GM12878 (cell line): Measurements from ENCODE around the gene MTMR6. TPM values are rescaled to one million over a fixed set of nuclear protein-coding genes. Genes with fewer than 3 reads are reported as not detected.

Experiments
- ATAC-seq: fragments of 200-7000 bp; cut with Tn5 transposase; 3 replicates; pipeline ENCODE4 v1.9.1; 2020; ENCODE audit warnings: mild to moderate bottlenecking, moderate library complexity
- BruUV-seq: library from RNA; stranded (reverse); fragments of 400-500 nt; replicated peaks from 2 replicates; lab custom pipeline; 2021; lab: Mats Ljungman, UMichigan
- CTCF ChIA-PET: fragments of 300-600 bp; sonication (Branson Sonifier 250); formaldehyde crosslinking; extraction: SDS; loops from one replicate; lab custom pipeline; 2021; ENCODE audit warnings: inconsistent platforms; lab: Yijun Ruan, JAX
- POLR2A ChIA-PET: fragments of 350-600 bp; formaldehyde crosslinking; extraction: SDS; loops from one replicate; lab custom pipeline; 2021; ENCODE audit warnings: inconsistent platforms; lab: Charles Lee
- RAD21 ChIA-PET: fragments of 300-600 bp; sonication (Branson Sonifier 250); formaldehyde crosslinking; loops from one replicate; lab custom pipeline; 2023; ENCODE audit warnings: antibody characterized with exemption; ENCODE audit not compliant: unreplicated experiment; lab: Charles Lee
- SMC1A ChIA-PET: fragments of 300-600 bp; sonication (Branson Sonifier 250); formaldehyde crosslinking; loops from one replicate; lab custom pipeline; 2023; ENCODE audit not compliant: unreplicated experiment, uncharacterized antibody; lab: Charles Lee
- DNase-seq: peaks from one replicate; pipeline ENCODE4 v3.0.0-alpha.2; 2011; ENCODE audit warnings: low read depth, low spot score
- FAIRE-seq: peaks from 3 replicates; lab custom pipeline; 2011; peaks lifted over from hg19 to GRCh38; lab: Jason Lieb, UNC
- H2AFZ ChIP-seq: 2 replicates; pipeline ENCODE4 v1.6.0; 2011; ENCODE audit warnings: low read depth, low read length, control low read depth; ENCODE audit not compliant: control insufficient read depth
- H3K27ac ChIP-seq: 2 replicates; pipeline ENCODE4 v1.5.1; 2011; ENCODE audit warnings: control low read depth; ENCODE audit not compliant: control insufficient read depth, insufficient read depth
- H3K27me3 ChIP-seq, 2 experiments: replicated peaks in 1 of 2; 2 replicates each; pipeline versions ENCODE4 v1.6.0 to v1.6.1; 2011; ENCODE audit warnings: low read length in 1 of 2; ENCODE audit not compliant: control insufficient read depth in 2 of 2, insufficient read depth in 2 of 2
- H3K36me3 ChIP-seq, 2 experiments: 2 replicates each; pipeline ENCODE4 v1.5.1; 2011; ENCODE audit warnings: low read length in 1 of 2; ENCODE audit not compliant: control insufficient read depth in 2 of 2, insufficient read depth in 2 of 2
- H3K4me1 ChIP-seq: 2 replicates; pipeline ENCODE4 v1.6.1; 2011; ENCODE audit warnings: mild to moderate bottlenecking, low read length, moderate library complexity, mixed read lengths; ENCODE audit not compliant: control insufficient read depth, insufficient read depth
- H3K4me2 ChIP-seq: 2 replicates; pipeline ENCODE4 v1.6.0; 2011; ENCODE audit warnings: control low read depth; ENCODE audit not compliant: control insufficient read depth, insufficient read depth
- H3K4me3 ChIP-seq: fragments of 200-600 bp; sonication (generic); 2 replicates; pipeline ENCODE4 v1.5.1; 2016
- H3K79me2 ChIP-seq: 2 replicates; pipeline ENCODE4 v1.6.0; 2011; ENCODE audit warnings: low read length; ENCODE audit not compliant: control insufficient read depth, insufficient read depth
- H3K9ac ChIP-seq: 2 replicates; pipeline ENCODE4 v1.8.0; 2011; ENCODE audit warnings: low read length, control low read depth, mixed read lengths; ENCODE audit not compliant: control insufficient read depth, insufficient read depth
- H3K9me3 ChIP-seq: replicated peaks from 3 replicates; pipeline ENCODE4 v1.5.1; 2011; ENCODE audit warnings: mild to moderate bottlenecking, low read length; ENCODE audit not compliant: control insufficient read depth, insufficient read depth
- H4K20me1 ChIP-seq: 2 replicates; pipeline ENCODE4 v1.6.0; 2011; ENCODE audit not compliant: control insufficient read depth, insufficient read depth
- BHLHE40 ChIP-seq, 2 experiments: fragments of 450-650 bp in 1 of 2; IDR thresholded peaks; 2 replicates each; pipeline ENCODE4 v1.6.1; 2011 to 2017; ENCODE audit warnings: low read depth in 2 of 2, borderline replicate concordance in 1 of 2, improper control_type of control experiment in 1 of 2, low read length in 1 of 2, mild to moderate bottlenecking in 1 of 2
- FOXK2 ChIP-seq: fragments of 450-650 bp; IDR thresholded peaks from 2 replicates; pipeline ENCODE4 v1.6.1; 2017; ENCODE audit warnings: mild to moderate bottlenecking, moderate library complexity
- GATAD2B ChIP-seq: fragments of 450-650 bp; conservative IDR thresholded peaks from 2 replicates; pipeline ENCODE4 v1.6.1; 2017; ENCODE audit warnings: low read depth, mild to moderate bottlenecking, moderate library complexity
- LARP7 ChIP-seq: fragments of 450-650 bp; IDR thresholded peaks from 2 replicates; pipeline ENCODE4 v1.6.1; 2017; ENCODE audit warnings: mild to moderate bottlenecking
- PAX5 ChIP-seq: IDR thresholded peaks from 2 replicates; pipeline ENCODE4 v1.6.1; 2011; ENCODE audit warnings: low read depth, low read length, borderline replicate concordance
- RCOR1 ChIP-seq: conservative IDR thresholded peaks from 2 replicates; pipeline ENCODE4 v1.6.1; 2012; ENCODE audit warnings: low read depth, low read length, improper control_type of control experiment
- RELB ChIP-seq: fragments of 450-650 bp; IDR thresholded peaks from 2 replicates; pipeline ENCODE4 v1.6.1; 2017; ENCODE audit warnings: low read depth, mild to moderate bottlenecking, moderate library complexity
- TCF3 ChIP-seq: IDR thresholded peaks from 2 replicates; pipeline ENCODE4 v1.6.1; 2012; ENCODE audit warnings: low read depth, mild to moderate bottlenecking, low read length, borderline replicate concordance; ENCODE audit not compliant: insufficient read depth
- ZBTB11 ChIP-seq: fragments of 450-650 bp; formaldehyde crosslinking; IDR thresholded peaks from 2 replicates; pipeline ENCODE4 v1.5.0; 2022; ENCODE audit warnings: mild to moderate bottlenecking, missing genetic modification characterization
- ZSCAN29 ChIP-seq: fragments of 450-650 bp; IDR thresholded peaks from 2 replicates; pipeline ENCODE4 v1.6.1; 2017; ENCODE audit warnings: mild to moderate bottlenecking, moderate library complexity
- ZZZ3 ChIP-seq: IDR thresholded peaks from 2 replicates; pipeline ENCODE4 v1.6.1; 2011; ENCODE audit warnings: low read depth; ENCODE audit not compliant: control insufficient read depth, insufficient read length
- WGBS: methylation state at CpG from one replicate; pipeline ENCODE4 v1.1.6; 2016; ENCODE audit warnings: low lambda C conversion rate; ENCODE audit not compliant: insufficient replicate concordance, insufficient coverage; ENCODE audit errors: missing lambda C conversion rate; 5-methylcytosine and 5-hydroxymethylcytosine counted together
- in situ Hi-C: fragments of 300-500 bp; cut with MboI; formaldehyde crosslinking; loops from 9 replicates; pipeline ENCODE4 v1.14.3; 2018; ENCODE audit warnings: mixed read lengths
- intact Hi-C: fragments of 100-400 bp; cut with micrococcal nuclease; formaldehyde crosslinking; loops from one replicate; pipeline ENCODE4 v1.14.2; 2022; ENCODE audit not compliant: unreplicated experiment
- polyA plus RNA-seq, 11 experiments: library from polyadenylated mRNA; depleted of rRNA in 4 of 11; unstranded in 6 of 11; stranded (reverse) in 5 of 11; fragments of >200 nt; fragmentation: Nextera tagmentation in 4 of 11; fragmentation: Illumina TruSeq in 1 of 11; extraction: Ambion mirVana in 4 of 11; extraction: Trizol in 1 of 11; gene quantifications; 1 replicate in 1 of 11; 2 replicates in 10 of 11; pipeline versions ENCODE4 v1.2.1 to v1.2.3, GENCODE V29; 2011 to 2016; ENCODE audit warnings: inconsistent platforms in 2 of 11, missing spikeins in 2 of 11, low read depth in 1 of 11
- total RNA-seq, 4 experiments: library from RNA; depleted of rRNA in 3 of 4; stranded (reverse); fragments of >200 nt in 3 of 4; fragmentation: Illumina TruSeq in 1 of 4; extraction: Trizol in 1 of 4; gene quantifications; 2 replicates each; pipeline versions ENCODE4 v1.2.1 to v1.2.3, GENCODE V29; 2013 to 2021
- TF ChIP-seq, protein P1 (sequence below): fragments of 150-350 bp; IDR thresholded peaks from 2 replicates; pipeline ENCODE4 v1.6.1; 2016; ENCODE audit warnings: low read depth, low read length
- TF ChIP-seq, protein P2 (sequence below): fragments of 450-650 bp; IDR thresholded peaks from 2 replicates; pipeline ENCODE4 v1.6.1; 2017; ENCODE audit warnings: antibody characterized with exemption, mild to moderate bottlenecking, moderate library complexity

MTMR6 gene
- total and polyA plus RNA-seq, 10 of the 15 experiments (the other 5 are each of a cell fraction or from before 2014, with no cell fraction given), result 9.8 to 24.2 (median 16.0) TPM

GRCh38 chr13:25324100-25324499 is 36.8 kb upstream of the MTMR6 start:
- Histone ChIP-seq H3K9ac (no peak overlapping the region), H3K4me3 (no peak overlapping the region), H3K27me3 (no peaks in the 10 kb centered on the region), H3K9me3 (no peaks in the 10 kb centered on the region), H3K36me3 (peaks cover 0 to 13% of the 10 kb centered on the region in 2 experiments; a peak in 2 of 4 replicates), H2AFZ (no peak overlapping the region), H3K4me2 (no peak overlapping the region), H3K27ac (no peak overlapping the region), H3K79me2 (no peaks in the 10 kb centered on the region), H3K4me1 (no peaks in the 10 kb centered on the region), H4K20me1 (no peaks in the 10 kb centered on the region)
- BruUV-seq, result no TSS peak
- DNase-seq, result no peak
- WGBS, result 97% methylated on average over 2 of the region's 2 CpGs
- no peak for FAIRE-seq
- in situ Hi-C loops (no loop called here), intact Hi-C loops (no loop called here)
- no peak for ATAC-seq
- POLR2A ChIA-PET, result no interaction called here
- CTCF ChIA-PET, result interaction anchor here (0.6 to 1.3 kb wide), 3 partner anchors 9 to 41 kb away, joined by 3 to 5 read pairs (median 3); no protein-coding TSS in a partner anchor
- SMC1A ChIA-PET, result interaction anchor here (1.7 kb wide), 1 partner anchor 21 kb away, joined by 4 read pairs; no protein-coding TSS in a partner anchor
- RAD21 ChIA-PET, result no interaction called here
- TF ChIP-seq ZSCAN29 (no peak), GATAD2B (no peak), ZBTB11 (CRISPR knock-in tag) (no peak), TCF3 (no peak), LARP7 (no peak), ZZZ3 (no peak), FOXK2 (no peak), RCOR1 (no peak), BHLHE40 (IDR thresholded peaks at IDR 0.05; ENCODE audit: borderline replicate concordance in 1 of 2, low read depth in 2 of 2, low read length in 1 of 2) (no peak), RELB (no peak), PAX5 (no peak)
- TF ChIP-seq, protein P1, sequence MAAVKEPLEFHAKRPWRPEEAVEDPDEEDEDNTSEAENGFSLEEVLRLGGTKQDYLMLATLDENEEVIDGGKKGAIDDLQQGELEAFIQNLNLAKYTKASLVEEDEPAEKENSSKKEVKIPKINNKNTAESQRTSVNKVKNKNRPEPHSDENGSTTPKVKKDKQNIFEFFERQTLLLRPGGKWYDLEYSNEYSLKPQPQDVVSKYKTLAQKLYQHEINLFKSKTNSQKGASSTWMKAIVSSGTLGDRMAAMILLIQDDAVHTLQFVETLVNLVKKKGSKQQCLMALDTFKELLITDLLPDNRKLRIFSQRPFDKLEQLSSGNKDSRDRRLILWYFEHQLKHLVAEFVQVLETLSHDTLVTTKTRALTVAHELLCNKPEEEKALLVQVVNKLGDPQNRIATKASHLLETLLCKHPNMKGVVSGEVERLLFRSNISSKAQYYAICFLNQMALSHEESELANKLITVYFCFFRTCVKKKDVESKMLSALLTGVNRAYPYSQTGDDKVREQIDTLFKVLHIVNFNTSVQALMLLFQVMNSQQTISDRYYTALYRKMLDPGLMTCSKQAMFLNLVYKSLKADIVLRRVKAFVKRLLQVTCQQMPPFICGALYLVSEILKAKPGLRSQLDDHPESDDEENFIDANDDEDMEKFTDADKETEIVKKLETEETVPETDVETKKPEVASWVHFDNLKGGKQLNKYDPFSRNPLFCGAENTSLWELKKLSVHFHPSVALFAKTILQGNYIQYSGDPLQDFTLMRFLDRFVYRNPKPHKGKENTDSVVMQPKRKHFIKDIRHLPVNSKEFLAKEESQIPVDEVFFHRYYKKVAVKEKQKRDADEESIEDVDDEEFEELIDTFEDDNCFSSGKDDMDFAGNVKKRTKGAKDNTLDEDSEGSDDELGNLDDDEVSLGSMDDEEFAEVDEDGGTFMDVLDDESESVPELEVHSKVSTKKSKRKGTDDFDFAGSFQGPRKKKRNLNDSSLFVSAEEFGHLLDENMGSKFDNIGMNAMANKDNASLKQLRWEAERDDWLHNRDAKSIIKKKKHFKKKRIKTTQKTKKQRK, result no peak
- TF ChIP-seq, protein P2, sequence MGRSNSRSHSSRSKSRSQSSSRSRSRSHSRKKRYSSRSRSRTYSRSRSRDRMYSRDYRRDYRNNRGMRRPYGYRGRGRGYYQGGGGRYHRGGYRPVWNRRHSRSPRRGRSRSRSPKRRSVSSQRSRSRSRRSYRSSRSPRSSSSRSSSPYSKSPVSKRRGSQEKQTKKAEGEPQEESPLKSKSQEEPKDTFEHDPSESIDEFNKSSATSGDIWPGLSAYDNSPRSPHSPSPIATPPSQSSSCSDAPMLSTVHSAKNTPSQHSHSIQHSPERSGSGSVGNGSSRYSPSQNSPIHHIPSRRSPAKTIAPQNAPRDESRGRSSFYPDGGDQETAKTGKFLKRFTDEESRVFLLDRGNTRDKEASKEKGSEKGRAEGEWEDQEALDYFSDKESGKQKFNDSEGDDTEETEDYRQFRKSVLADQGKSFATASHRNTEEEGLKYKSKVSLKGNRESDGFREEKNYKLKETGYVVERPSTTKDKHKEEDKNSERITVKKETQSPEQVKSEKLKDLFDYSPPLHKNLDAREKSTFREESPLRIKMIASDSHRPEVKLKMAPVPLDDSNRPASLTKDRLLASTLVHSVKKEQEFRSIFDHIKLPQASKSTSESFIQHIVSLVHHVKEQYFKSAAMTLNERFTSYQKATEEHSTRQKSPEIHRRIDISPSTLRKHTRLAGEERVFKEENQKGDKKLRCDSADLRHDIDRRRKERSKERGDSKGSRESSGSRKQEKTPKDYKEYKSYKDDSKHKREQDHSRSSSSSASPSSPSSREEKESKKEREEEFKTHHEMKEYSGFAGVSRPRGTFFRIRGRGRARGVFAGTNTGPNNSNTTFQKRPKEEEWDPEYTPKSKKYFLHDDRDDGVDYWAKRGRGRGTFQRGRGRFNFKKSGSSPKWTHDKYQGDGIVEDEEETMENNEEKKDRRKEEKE, result no peak
